Measurements from ENCODE around the gene CES3. TPM values are rescaled to one million over a fixed set of nuclear protein-coding genes. Genes with fewer than 3 reads are reported as not detected.

CES3 gene
- polyA plus RNA-seq, 1 donor (not counting 4 experiments of a cell fraction or from before 2014, with no cell fraction given), result 1.5 TPM

DNA sequence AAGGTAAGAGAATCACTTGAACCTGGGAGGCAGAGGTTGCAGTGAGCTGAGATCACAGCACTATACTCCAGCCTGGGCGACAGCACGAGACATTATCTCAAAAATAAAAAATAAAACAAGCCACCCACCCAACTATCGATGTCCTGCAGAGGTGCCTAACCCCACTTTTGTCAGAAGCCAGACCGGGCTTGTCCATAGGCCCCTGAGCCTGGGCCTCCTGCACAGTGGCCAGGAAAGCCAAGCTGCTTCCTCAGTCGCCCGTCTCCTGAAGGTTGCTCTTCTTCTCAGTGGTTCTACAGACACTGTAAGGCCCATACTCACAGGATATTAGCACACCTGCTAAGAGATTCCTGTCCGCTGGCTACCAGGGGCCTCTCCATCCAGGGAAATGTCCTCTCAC, 14.5 kb upstream of the CES3 start:
- dilution Hi-C loops (cut with MboI; ENCODE audit: extremely low pct_ligation_motif_present, low sequenced_read_pairs), result no loop called here
- Histone ChIP-seq H3K4me2 (ENCODE audit: control insufficient read depth, extremely low read depth, insufficient read depth, low read depth, low read length) (no peak overlapping the region), H3K4me3 (ENCODE audit: control insufficient read depth in 2 of 3, extremely low read depth in 1 of 3, insufficient read depth in 2 of 3, low read depth in 1 of 3, low read length in 3 of 3) (no peak overlapping the region), H3K27me3 (ENCODE audit: control insufficient read depth, extremely low read depth, insufficient read depth, low read length) (no peaks in the 10 kb centered on the region), H3K9me3 (ENCODE audit: control insufficient read depth, low read depth, low read length) (no peaks in the 10 kb centered on the region), H3K79me2 (ENCODE audit: control insufficient read depth, insufficient read depth, low read length) (no peaks in the 10 kb centered on the region), H3K9me1 (ENCODE audit: control insufficient read depth, extremely low read depth, insufficient read depth, low read length) (no peaks in the 10 kb centered on the region), H2AFZ (ENCODE audit: control insufficient read depth, low read length) (no peak overlapping the region), H3K4me1 (ENCODE audit: control insufficient read depth, extremely low read depth, insufficient read depth, low read length) (peaks cover 14% of the 10 kb centered on the region), H3K9ac (ENCODE audit: control insufficient read depth, extremely low read depth, insufficient read depth, low read length) (no peak overlapping the region), H3K36me3 (ENCODE audit: control insufficient read depth in 2 of 2, extremely low read depth in 1 of 2, insufficient read depth in 2 of 2, low read length in 2 of 2) (peaks cover 17 to 18% of the 10 kb centered on the region in 2 experiments), H4K20me1 (ENCODE audit: control insufficient read depth, extremely low read depth, insufficient read depth, low read length) (no peaks in the 10 kb centered on the region), H3K27ac (ENCODE audit: control insufficient read depth, insufficient read depth, low read length) (no peak overlapping the region)
- TF ChIP-seq EZH2 (IDR thresholded peaks at IDR 0.05; ENCODE audit: low read length), result no peak
- TF ChIP-seq CTCF (optimal IDR thresholded peaks at IDR 0.05 in 1 of 3, IDR thresholded peaks at IDR 0.05 in 1 of 3, conservative IDR thresholded peaks at IDR 0.05 in 1 of 3; ENCODE audit: extremely low read depth in 1 of 3, insufficient read depth in 2 of 3, low read length in 3 of 3), result no peak
- FAIRE-seq (no peak), DNase-seq (ENCODE audit: low read depth, low spot score) (no peak)

GRCh38 chr16:66946974-66947301, 14.1 kb upstream of the CES3 start:
- Histone ChIP-seq H3K4me2 (ENCODE audit: control insufficient read depth, extremely low read depth, insufficient read depth, low read depth, low read length) (no peak overlapping the region), H3K9ac (ENCODE audit: control insufficient read depth, extremely low read depth, insufficient read depth, low read length) (no peak overlapping the region), H3K9me3 (ENCODE audit: control insufficient read depth, low read depth, low read length) (no peaks in the 10 kb centered on the region), H3K36me3 (ENCODE audit: control insufficient read depth in 2 of 2, extremely low read depth in 1 of 2, insufficient read depth in 2 of 2, low read length in 2 of 2) (peaks cover 13 to 14% of the 10 kb centered on the region in 2 experiments), H3K9me1 (ENCODE audit: control insufficient read depth, extremely low read depth, insufficient read depth, low read length) (no peaks in the 10 kb centered on the region), H3K4me1 (ENCODE audit: control insufficient read depth, extremely low read depth, insufficient read depth, low read length) (peaks cover 14% of the 10 kb centered on the region), H3K4me3 (ENCODE audit: control insufficient read depth in 2 of 3, extremely low read depth in 1 of 3, insufficient read depth in 2 of 3, low read depth in 1 of 3, low read length in 3 of 3) (no peak overlapping the region), H2AFZ (ENCODE audit: control insufficient read depth, low read length) (no peak overlapping the region), H3K27ac (ENCODE audit: control insufficient read depth, insufficient read depth, low read length) (no peak overlapping the region), H3K27me3 (ENCODE audit: control insufficient read depth, extremely low read depth, insufficient read depth, low read length) (no peaks in the 10 kb centered on the region), H3K79me2 (ENCODE audit: control insufficient read depth, insufficient read depth, low read length) (no peaks in the 10 kb centered on the region), H4K20me1 (ENCODE audit: control insufficient read depth, extremely low read depth, insufficient read depth, low read length) (no peaks in the 10 kb centered on the region)
- FAIRE-seq (no peak), DNase-seq (ENCODE audit: low read depth, low spot score) (no peak)
- dilution Hi-C loops (cut with MboI; ENCODE audit: extremely low pct_ligation_motif_present, low sequenced_read_pairs), result no loop called here
- TF ChIP-seq EZH2 (IDR thresholded peaks at IDR 0.05; ENCODE audit: low read length) (no peak), CTCF (optimal IDR thresholded peaks at IDR 0.05 in 1 of 3, IDR thresholded peaks at IDR 0.05 in 1 of 3, conservative IDR thresholded peaks at IDR 0.05 in 1 of 3; ENCODE audit: extremely low read depth in 1 of 3, insufficient read depth in 2 of 3, low read length in 3 of 3) (no peak)

Data from keratinocyte (primary cell).